ENCODE measurements around the gene LRRC37B. TPM values are rescaled to one million over a fixed set of nuclear protein-coding genes. Genes with fewer than 3 reads are reported as not detected.
"Not testable (repeated sequence)": the region's sequence is repeated elsewhere in the genome, so short reads cannot be mapped to it uniquely, and the experiment has no call there.

The LRRC37B gene
- total RNA-seq, 1 donor = 50.2 TPM

DNA sequence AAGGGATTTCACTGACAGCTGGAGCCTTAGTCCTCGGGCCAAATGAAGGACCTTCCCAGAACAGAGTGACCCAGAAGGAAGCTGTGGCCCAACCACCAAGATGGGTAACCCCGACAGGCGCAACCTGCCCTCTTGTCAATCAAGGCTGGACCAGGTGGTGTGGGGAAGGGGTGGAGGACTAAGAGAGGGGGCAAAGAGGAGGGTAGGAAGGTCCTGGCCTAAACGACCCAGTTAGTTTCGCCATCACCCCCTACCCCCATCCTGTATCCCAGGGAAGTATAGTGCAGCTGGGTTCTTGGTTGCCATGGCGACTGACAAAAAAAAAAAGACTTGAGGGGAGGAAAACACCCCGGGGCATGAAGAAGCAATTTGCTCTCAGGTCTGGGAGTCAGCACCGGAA lies 54.7 kb downstream of the LRRC37B start:
- not testable (repeated sequence) for H3K27me3 ChIP-seq (ENCODE audit: insufficient read depth, low read length); H3K4me1 ChIP-seq (ENCODE audit: insufficient read depth, low read length)

GRCh38 chr17:32064091-32064490 lies 56.9 kb downstream of the LRRC37B start:
- not testable (repeated sequence) for H3K4me3 ChIP-seq (ENCODE audit: low read length); H3K4me1 ChIP-seq (ENCODE audit: insufficient read depth, low read length); H3K9me3 ChIP-seq (ENCODE audit: low read depth, low read length); H3K27me3 ChIP-seq (ENCODE audit: insufficient read depth, low read length)

More for the DNA sequence above, 54.7 kb downstream of the LRRC37B start:
- H3K9me3 ChIP-seq (ENCODE audit: low read depth, low read length); H3K4me3 ChIP-seq (ENCODE audit: low read length): not testable (repeated sequence)

- not testable (repeated sequence) for H3K27me3 ChIP-seq (ENCODE audit: insufficient read depth, low read length); H3K4me1 ChIP-seq (ENCODE audit: insufficient read depth, low read length); H3K9me3 ChIP-seq (ENCODE audit: low read depth, low read length); H3K4me3 ChIP-seq (ENCODE audit: low read length)
Measured at GRCh38 chr17:32066123-32066680, 59.0 kb downstream of the LRRC37B start.

- H3K4me3 ChIP-seq (ENCODE audit: low read length) = peak overlapping the region; percentile 19
- H3K4me1 ChIP-seq (ENCODE audit: insufficient read depth, low read length); H3K27me3 ChIP-seq (ENCODE audit: insufficient read depth, low read length); H3K9me3 ChIP-seq (ENCODE audit: low read depth, low read length): not testable (repeated sequence)
Measured at GRCh38 chr17:32066863-32067642, 59.9 kb downstream of the LRRC37B start.

DNA sequence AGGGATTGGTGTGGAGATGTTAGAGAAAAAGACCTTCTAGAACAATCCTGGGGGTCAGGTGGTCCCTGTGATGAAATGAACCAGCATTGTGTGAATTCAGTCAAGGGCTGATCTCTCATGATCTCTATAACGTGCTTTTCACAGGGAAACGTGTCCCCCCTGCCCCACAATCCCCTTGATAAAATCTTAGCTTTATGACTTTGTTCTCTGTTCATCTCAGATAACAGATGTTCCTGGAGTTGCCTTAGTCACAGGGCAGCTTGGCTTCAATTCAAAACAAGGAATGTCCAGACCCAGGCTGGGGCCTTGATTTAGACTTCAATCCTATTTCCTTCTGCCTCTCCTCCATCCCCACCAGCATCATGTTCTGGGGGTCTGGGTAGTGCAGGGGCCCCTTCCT lies 61.9 kb downstream of the LRRC37B start:
- not testable (repeated sequence) for H3K4me3 ChIP-seq (ENCODE audit: low read length); H3K9me3 ChIP-seq (ENCODE audit: low read depth, low read length); H3K4me1 ChIP-seq (ENCODE audit: insufficient read depth, low read length); H3K27me3 ChIP-seq (ENCODE audit: insufficient read depth, low read length)

DNA sequence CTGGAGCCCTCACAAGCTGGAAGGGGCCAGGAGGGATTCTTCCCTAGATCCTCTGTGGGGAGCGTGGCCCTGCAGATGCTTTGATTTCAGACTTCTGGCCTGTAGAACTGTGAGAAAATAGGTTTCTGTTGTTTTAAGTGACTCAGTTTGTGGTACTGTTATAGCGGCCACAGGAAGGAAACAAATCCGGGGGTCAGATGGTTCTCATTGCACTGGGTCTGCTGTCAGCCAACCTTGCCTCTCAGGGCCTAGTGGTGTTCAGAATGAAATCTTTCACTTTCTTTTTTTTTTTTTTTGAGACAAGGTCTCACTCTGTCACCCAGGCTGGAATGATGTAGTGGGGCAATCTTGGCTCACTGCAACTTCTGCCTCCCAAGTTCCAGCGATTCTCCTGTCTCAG lies 64.8 kb downstream of the LRRC37B start:
- not testable (repeated sequence) for H3K9me3 ChIP-seq (ENCODE audit: low read depth, low read length); H3K4me3 ChIP-seq (ENCODE audit: low read length); H3K4me1 ChIP-seq (ENCODE audit: insufficient read depth, low read length); H3K27me3 ChIP-seq (ENCODE audit: insufficient read depth, low read length)

DNA sequence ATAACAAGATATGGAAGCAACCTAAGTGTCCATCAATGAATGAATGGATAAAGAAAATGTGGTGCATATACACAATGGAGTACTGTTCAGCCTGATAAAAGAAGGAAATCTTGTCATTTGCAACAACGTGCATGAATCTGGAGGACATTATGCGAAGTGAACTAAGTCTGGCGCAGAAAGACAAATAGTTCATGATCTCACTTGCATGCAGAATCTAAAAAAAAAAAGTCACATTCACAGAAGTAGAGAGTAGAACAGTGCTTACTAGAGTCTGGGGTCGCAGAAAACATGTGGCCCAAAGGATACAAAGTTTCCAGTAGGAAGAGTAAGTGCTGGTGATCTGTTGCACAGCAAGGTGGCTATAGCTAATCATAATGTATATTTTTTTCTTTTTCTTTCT lies 65.9 kb downstream of the LRRC37B start:
- H3K4me3 ChIP-seq (ENCODE audit: low read length); H3K4me1 ChIP-seq (ENCODE audit: insufficient read depth, low read length); H3K9me3 ChIP-seq (ENCODE audit: low read depth, low read length); H3K27me3 ChIP-seq (ENCODE audit: insufficient read depth, low read length): not testable (repeated sequence)

DNA sequence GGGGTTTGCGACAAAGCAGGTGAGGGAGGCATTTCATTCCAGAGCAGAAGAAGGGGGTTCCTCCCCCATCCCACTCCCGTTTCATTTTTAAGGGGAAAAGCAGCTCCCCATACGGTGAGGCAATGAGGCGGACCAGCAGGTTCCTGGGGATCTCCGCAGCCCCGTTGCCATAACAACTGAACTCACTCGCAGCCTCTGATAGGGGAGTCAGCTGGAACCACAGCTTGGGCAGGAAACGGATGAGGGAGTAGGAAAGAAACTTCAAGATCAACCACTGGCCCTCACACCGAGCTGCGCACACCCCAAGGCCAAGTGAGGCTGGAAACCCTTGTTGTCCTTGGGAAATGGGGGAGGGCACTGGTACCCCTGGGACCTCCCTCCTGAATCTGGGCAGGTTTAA lies 72.6 kb downstream of the LRRC37B start:
- H3K27me3 ChIP-seq (ENCODE audit: insufficient read depth, low read length); H3K4me1 ChIP-seq (ENCODE audit: insufficient read depth, low read length); H3K4me3 ChIP-seq (ENCODE audit: low read length); H3K9me3 ChIP-seq (ENCODE audit: low read depth, low read length): not testable (repeated sequence)

DNA sequence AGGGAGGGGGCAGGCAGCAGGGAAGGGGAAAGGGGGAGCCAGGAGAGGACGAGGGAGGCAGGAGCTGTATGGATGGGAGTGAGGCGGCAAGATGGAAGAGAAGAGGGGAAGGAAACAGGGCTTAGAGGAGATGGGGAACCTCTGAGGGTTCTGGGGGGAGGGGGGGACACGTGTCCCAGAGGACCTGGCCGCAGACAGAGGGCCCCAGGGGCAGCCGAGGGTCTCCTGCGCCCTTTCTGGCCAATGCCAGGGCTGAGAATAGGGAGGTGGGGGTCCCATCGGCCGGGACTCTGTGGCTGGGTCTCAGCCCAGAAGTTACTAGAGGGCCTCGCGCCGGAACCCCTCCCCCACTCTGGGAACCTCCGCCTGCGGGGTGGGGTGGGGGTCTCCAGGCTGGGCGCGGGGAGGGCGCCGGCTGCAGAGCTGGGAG lies 76.4 kb downstream of the LRRC37B start:
- not testable (repeated sequence) for H3K27me3 ChIP-seq (ENCODE audit: insufficient read depth, low read length); H3K9me3 ChIP-seq (ENCODE audit: low read depth, low read length)
- Histone ChIP-seq H3K4me3 (ENCODE audit: low read length) (peak overlapping the region; percentile 26), H3K4me1 (ENCODE audit: insufficient read depth, low read length) (peaks cover 12% of the 10 kb centered on the region)

DNA sequence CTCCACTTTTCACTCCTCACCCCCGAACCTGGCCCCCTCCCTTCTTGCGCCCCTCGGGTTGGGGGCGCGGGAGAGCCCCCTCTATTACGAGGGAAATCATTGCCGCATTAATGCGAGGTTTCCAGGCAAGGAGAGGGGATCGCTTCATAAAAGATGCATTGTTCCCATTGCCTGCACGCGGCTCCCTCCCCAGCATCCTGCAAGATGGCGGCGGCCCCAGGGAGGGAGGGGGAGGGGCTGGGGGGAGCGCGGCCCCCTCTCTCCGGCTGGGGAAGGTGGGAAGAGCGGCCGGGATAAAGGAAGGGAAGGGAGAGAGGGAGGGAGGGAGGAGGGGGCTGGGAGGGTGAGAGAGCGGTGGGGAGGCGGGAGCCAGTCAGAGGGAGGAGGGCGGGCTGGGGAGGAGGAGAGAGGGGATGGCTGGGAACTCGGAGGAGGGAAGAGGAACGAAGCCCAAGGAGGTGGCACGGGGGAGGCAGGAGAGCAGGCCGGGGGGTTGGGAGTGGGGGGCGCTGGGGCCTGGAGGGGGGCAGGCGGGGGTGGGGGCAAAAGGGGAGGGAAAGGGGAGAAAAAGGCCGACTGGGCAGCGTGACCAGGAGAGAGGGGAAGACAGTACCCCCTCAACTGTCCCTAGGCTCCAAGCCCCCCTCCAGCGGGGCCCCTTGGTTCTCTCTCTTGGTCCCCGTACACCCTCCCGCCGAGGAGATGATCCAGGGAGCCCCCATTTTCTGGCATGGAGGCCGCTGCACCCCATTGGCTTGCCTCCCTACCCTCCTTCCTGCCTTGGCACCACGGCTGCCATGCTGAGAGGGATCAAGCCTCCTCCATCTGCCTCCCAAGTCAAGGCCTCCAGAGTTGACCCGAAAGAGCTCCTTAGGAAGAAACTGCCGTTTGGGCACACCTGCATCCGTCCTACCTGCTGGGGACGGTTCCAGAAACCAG lies 77.1 kb downstream of the LRRC37B start:
- not testable (repeated sequence) for H3K27me3 ChIP-seq (ENCODE audit: insufficient read depth, low read length); H3K9me3 ChIP-seq (ENCODE audit: low read depth, low read length)
- Histone ChIP-seq H3K4me3 (ENCODE audit: low read length) (peak overlapping the region; percentile 26), H3K4me1 (ENCODE audit: insufficient read depth, low read length) (peaks cover 12% of the 10 kb centered on the region)

- H3K27me3 ChIP-seq (ENCODE audit: insufficient read depth, low read length); H3K4me3 ChIP-seq (ENCODE audit: low read length); H3K4me1 ChIP-seq (ENCODE audit: insufficient read depth, low read length); H3K9me3 ChIP-seq (ENCODE audit: low read depth, low read length): not testable (repeated sequence)
Measured at GRCh38 chr17:32084942-32085829, 78.0 kb downstream of the LRRC37B start.

GRCh38 chr17:32086833-32087232 lies 79.7 kb downstream of the LRRC37B start:
- not testable (repeated sequence) for H3K4me1 ChIP-seq (ENCODE audit: insufficient read depth, low read length); H3K9me3 ChIP-seq (ENCODE audit: low read depth, low read length); H3K27me3 ChIP-seq (ENCODE audit: insufficient read depth, low read length); H3K4me3 ChIP-seq (ENCODE audit: low read length)

DNA sequence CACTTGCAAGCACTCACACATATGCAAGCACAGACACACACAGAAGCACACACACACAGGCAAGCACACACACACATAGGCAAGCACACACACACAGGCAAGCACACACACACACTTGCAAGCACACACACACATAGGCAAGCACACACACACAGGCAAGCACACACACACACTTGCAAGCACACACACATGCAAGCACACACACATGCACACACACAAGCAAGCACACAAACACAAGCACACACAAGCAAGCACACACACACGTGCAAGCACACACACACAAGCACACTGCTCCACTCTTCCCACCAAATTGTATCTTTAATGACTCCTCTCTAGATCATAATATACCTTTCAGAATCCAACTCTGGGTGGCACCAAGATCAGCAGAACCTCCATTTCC lies 84.9 kb downstream of the LRRC37B start:
- H3K4me1 ChIP-seq (ENCODE audit: insufficient read depth, low read length); H3K9me3 ChIP-seq (ENCODE audit: low read depth, low read length); H3K4me3 ChIP-seq (ENCODE audit: low read length); H3K27me3 ChIP-seq (ENCODE audit: insufficient read depth, low read length): not testable (repeated sequence)

DNA sequence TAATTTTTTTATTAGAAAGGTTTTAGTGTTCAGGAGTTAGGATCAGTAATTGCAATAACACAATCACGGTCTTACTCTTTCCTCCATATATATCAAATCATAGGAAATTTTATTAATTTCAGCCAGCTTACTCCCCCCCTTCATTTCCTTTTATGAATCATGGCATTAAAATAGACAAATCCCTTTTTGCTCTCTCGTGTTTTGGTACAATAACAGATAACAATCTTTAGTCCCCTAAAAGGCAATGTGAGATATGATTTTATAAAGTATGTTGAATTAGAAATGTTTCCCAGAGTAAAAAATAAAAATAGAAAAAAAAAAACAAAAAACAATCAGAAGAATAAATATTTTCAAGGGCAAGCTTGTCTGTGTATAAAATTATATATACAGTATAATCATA lies 92.5 kb downstream of the LRRC37B start:
- no peaks in the 10 kb centered on the region for H3K27me3 ChIP-seq (ENCODE audit: insufficient read depth, low read length)
- no peak overlapping the region for H3K4me3 ChIP-seq (ENCODE audit: low read length)

DNA sequence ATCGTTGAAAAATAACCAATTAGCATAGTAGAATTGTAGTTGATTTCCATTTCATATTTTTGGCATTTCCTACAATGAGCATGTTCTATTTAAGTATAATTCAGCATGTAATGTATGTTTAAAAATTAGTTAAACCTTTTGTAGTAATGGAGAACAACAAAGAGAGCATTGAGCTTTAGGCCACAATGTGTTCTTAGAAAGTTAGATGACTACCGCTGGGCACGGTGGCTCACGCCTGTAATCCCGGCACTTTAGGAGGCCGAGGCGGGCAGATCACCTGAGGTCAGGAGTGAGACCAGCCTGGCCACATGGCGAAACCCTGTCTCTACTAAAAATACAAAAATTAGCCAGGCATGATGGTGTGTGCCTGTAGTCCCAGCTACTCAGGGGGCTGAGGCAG lies 93.1 kb downstream of the LRRC37B start:
- H3K4me1 ChIP-seq (ENCODE audit: insufficient read depth, low read length) = peaks cover 14% of the 10 kb centered on the region
- H3K9me3 ChIP-seq (ENCODE audit: low read depth, low read length); H3K4me3 ChIP-seq (ENCODE audit: low read length); H3K27me3 ChIP-seq (ENCODE audit: insufficient read depth, low read length): not testable (repeated sequence)

More for the DNA sequence above, 92.5 kb downstream of the LRRC37B start:
- H3K9me3 ChIP-seq (ENCODE audit: low read depth, low read length) = no peaks in the 10 kb centered on the region
- H3K4me1 ChIP-seq (ENCODE audit: insufficient read depth, low read length) = peaks cover 14% of the 10 kb centered on the region

All from mononuclear cell (primary cell).